Myocyte (in vitro differentiated cells): ENCODE results near the gene PPP3CA. TPM values are rescaled to one million over a fixed set of nuclear protein-coding genes. Genes with fewer than 3 reads are reported as not detected.
"Not testable (repeated sequence)": the region's sequence is repeated elsewhere in the genome, so short reads cannot be mapped to it uniquely, and the experiment has no call there.

Source experiments
- DNase-seq: peaks from one replicate; pipeline ENCODE4 v3.0.0-alpha.2; 2012; ENCODE audit warnings: low read depth
- total RNA-seq: library from RNA; depleted of rRNA; stranded (reverse); fragments of >200 nt; gene quantifications from 2 replicates; pipeline ENCODE4 v1.2.3, GENCODE V29; 2014

PPP3CA gene
- total RNA-seq, 1 donor from 2014 or later, result 34.7 TPM

- no peak for DNase-seq
Observed at GRCh38 chr4:101147283-101147682, 200.0 kb downstream of the PPP3CA start.

DNA sequence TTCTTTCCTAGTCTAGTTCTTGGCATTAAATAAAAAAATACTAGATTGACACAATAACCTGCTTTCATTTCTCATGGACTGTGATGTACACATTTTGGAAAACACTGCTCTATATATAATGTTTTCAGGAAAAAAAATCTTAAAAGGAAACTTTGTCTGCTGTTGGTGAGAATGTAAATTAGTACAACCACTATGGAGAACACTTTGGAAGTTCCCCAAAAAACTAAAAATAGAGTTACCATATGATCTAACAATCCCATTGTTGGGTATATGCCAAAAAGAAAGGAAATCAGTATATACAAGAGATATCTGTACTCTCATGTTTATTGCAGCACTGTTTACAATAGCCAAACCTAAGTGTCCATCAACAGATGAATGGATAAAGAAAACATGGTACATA is 202.3 kb downstream of the PPP3CA start:
- DNase-seq, result no peak

GRCh38 chr4:101142259-101142658 is 205.1 kb downstream of the PPP3CA start:
- DNase-seq, result no peak

DNA sequence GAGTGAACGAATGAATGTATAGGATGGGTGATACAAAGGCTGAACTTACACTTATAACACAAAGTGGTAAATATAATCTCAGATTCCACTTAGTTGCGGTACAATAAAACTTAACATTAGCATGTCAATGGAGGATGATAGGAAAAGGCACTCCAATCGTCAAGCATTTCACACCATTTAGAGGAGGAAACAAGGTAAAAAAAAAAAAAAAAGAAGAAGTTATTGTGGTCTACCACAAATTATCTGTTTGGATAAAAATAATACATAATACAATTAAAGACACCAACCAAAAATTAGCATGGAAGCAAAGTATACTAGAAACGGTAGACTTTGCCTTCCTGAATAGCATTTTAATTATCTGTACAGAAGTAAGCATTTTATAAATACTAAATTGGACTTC is 205.5 kb downstream of the PPP3CA start:
- DNase-seq, result no peak

DNA sequence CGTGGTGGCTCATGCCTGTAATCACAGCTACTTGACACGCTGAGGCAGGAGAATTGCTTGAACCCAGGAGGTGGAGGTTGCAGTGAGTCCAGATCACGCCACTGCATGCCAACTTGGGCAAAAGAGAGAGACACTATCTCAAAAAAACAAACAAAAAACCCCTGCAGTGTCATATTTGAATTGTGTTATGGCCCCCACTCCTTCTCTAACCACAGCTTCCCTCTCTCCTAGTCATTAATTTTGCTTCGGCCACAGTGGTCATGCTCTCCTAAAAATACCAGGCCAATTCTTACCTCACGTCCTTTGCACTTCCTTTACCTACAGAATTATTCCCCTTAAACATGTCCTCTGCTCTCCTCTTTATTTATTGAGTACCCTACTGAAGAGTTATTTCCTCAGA is 206.1 kb downstream of the PPP3CA start:
- no peak for DNase-seq

DNA sequence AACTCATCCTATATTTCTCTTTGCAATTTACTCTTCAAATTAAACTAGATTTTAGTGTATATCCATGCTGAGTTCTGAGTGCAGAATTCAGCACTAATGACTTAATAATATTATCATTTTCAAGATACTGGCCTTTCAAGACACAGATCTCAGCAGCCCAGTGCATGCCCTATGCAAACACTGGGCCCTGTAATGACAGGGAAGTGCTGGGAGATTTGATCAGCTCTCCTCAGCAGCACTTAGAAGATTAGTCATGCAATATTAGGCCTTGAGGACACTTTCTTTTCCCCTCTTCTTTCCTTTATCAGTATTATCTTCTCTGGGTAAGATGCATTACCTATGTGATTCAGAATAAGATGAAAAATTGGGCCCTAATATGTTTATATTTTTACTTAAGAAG is 207.1 kb downstream of the PPP3CA start:
- DNase-seq, result no peak

- DNase-seq, result no peak
Observed at GRCh38 chr4:101136373-101137370, 210.7 kb downstream of the PPP3CA start.

DNA sequence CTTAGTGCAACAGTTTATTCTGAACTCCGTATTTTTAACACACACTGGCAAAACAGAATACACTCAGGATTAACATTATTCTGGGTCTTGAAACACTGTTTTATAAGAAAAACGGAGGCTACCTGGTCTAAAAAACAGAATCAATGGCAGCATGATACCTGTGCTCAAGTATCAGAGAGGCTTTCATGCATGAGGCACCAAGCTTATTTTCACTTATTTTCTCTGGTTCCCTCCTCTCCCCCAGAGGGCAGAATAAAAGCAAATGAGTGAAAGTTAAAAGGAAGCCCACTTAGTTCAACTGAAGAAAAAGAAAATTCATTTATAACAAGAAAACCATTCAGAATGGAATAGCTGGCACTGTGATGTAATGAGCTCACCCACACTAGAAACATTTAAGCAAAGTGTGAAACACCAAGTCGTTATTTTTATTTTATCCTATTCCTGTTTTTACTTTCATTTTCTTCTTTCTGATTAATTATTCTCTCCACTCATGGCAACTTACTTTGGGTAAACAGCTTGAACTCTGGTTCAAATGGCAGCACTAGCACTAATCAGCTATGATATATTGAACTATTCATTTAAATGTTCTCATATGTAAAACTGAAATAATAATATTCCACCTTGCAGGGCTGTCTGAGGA is 211.8 kb downstream of the PPP3CA start:
- DNase-seq, result no peak

GRCh38 chr4:101131058-101131457 is 216.3 kb downstream of the PPP3CA start:
- not testable (repeated sequence) for DNase-seq

DNA sequence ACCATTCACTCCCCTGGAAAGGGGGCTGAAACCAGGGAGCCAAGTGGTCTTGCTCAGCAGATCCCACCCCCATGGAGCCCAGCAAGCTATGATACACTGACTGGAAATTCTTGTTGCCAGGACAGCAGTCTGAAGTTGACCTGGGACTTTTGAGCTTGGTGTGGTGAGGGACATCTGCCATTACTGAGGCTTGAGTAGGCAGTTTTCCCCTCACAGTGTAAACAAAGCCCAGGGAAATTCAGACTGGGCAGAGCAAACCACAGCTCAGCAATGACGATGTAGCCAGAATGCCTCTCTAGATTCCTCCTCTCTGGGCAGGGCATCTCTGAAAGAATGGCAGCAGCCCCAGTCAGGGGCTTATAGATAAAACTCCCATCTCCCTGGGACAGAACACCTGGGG is 218.4 kb downstream of the PPP3CA start:
- peak; percentile 88 for DNase-seq

GRCh38 chr4:101128473-101128872 is 218.9 kb downstream of the PPP3CA start:
- DNase-seq, result no peak

DNA sequence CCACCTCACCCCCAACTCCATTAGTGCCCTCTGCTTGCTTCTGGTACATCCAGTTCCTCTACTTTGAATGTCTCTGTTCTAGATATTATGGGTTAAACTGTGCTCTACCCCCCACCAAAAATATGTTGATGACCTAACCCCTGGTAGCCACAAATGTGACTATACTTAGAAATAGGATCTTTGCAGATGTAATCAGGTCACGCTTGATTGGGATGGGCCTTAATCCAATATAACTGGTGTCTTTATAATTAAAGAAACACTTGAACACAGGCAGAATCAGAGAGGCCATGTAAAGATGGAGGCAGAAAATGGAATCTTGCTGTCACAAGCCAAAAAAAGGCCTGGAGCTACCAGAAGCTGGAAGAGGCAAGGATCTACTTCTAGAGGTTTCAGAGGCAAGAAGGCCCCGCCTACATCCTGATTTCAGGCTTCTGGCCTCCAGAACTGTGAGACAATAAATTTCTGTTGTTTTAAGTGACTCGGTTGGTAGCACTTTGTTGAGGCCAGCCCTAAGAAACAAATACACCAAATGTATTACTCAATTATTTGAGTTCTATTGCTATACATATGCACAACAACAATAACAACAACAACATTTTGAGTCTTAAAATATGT is 220.0 kb downstream of the PPP3CA start:
- peak; percentile 81 for DNase-seq

DNA sequence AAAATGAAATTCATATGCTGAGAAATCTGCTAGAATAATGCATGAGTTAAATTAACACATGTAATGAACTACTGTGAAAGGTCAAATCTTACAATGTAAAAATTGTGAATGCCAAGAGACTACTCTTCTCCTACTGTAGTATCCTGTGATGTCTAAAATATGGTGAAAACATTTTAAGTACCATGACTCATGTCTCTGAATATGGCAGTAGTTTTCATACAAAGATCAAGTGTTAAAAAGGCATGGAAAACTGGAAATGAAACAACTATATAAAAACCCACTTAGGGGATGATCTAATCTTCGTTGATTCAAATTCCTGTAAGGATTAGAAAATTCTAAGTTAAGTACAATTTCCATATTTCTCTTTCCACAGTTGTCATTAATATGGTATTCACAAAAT is 221.3 kb downstream of the PPP3CA start:
- peak; percentile 36 for DNase-seq

GRCh38 chr4:101125045-101125942 is 222.0 kb downstream of the PPP3CA start:
- DNase-seq, result no peak

GRCh38 chr4:101123231-101123630 is 224.1 kb downstream of the PPP3CA start:
- DNase-seq, result no peak

GRCh38 chr4:101122019-101122418 is 225.3 kb downstream of the PPP3CA start:
- no peak for DNase-seq

- no peak for DNase-seq
Observed at GRCh38 chr4:101119141-101119540, 228.2 kb downstream of the PPP3CA start.

- no peak for DNase-seq
Observed at GRCh38 chr4:101118617-101119016, 228.7 kb downstream of the PPP3CA start.

DNA sequence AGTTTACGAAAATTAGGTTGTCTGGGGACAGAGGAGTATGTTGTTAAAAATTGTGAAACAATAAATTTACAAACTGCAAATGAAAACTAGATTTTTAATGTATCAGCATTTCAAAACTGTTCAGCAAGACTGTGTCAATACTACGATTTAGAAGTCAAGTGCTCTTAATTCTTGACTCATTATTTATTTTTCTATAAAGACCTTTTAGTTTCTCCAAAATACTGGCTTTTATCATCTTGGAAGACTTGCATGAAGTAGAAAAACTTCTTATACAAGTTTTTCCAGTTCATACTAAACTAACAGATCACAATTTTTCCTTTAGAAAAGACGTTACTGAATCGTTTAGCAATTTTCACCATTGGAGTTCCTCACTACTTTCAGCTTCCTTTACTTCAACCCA is 231.4 kb downstream of the PPP3CA start:
- no peak for DNase-seq

- peak; percentile 31 for DNase-seq
Observed at GRCh38 chr4:101114936-101115372, 232.4 kb downstream of the PPP3CA start.
